CMK (cell line): ENCODE data around the gene S100A2.
A peak's percentile ranks its signal among the peaks of the same experiment; 100 is the strongest.

Source experiments
- DNase-seq: peaks from one replicate; pipeline ENCODE4 v3.0.0-alpha.2; 2010; ENCODE audit warnings: low read depth

The S100A2 gene

DNA sequence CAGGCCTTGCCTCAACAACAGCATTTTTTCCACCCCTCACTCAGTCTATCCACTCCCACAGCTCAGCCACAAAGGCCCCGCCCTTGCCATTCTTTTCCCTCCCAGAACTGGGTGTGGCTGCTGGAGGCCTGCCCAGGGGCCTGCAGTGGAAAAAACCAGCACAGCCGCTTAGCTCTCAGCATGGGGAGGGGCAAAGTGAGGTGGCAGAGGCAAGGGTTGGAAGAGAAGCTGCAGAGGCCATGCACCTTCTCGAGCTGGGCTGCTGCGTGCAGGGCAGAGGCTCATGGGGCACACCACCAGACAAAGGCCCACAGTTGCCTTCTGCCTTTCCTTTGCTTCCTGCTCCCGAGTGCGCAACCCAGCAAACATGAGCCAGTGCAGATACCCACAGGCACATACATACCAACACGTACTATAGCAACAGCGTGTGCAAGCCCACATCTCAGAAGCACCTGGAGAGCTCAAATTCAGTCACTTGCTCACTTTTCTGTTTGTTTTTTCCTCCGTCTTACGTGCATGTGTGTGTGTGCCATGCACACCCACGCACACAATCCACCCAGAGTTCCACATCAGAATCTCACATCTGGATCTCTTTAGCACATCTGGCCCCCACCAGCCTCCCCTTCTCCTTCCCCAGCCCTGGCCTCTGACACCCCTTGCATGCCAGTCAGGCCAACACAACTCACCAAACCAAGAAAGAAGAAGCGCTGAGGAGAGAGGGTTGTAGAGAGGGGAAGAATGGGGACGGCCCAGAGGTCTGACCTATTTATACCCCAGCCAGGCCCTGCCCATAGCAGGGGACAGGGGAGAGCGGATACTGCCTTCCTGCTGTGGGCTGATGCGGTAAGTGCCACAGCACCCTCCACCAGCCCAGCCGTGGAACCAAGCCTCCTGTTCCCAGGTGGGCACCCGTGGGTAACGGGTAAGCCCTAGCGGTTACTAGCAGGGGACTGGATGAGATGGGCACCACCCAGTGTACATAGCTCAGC lies 20.3 kb downstream of the S100A2 start, which contains the start of gene S100A4:
S100A4 (minus strand) TSS at position 740 of the 989 bp plus-strand sequence. CDS start 1,012 bp downstream, outside the sequence.
- peak; percentile 82 for DNase-seq

- DNase-seq = no peak
These were observed 21.1 kb downstream of the S100A2 start for GRCh38 chr1:153544453-153545066.

GRCh38 chr1:153543736-153544135 lies 21.9 kb downstream of the S100A2 start:
- DNase-seq = no peak

DNA sequence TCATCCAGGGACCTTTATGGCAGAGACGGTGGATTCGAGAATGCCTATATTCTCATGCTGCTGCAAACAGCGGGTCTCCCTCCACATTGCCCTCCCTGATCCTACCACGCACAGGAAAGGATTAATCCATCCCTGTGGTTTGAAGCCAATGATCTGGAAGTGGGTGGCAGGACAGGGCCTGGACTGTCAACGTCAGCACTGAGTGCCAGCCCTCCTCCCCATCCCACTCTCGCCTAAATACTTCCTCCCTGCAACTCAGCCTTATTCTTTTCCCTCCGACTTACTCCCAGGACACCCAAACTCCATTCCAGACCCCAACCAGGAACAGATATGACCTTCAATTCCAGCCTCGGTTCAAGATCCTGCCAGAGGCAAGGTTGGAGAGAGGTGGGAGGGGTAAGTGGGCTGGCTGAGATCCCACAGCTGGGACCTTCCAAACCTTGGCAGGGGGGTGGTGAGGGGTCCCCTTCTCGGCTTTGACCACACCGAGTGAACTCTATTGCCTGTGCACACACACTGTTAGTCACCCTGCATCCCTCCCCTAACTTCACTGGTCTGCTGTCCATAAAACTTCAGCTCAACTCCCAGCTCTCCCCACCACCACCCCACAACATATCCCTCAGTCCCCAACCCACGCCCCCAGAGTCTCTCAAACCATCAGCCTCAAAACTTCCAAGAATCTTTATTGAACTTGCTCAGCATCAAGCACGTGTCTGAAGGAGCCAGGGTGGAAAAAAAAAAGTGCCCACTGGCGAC lies 22.5 kb downstream of the S100A2 start:
- DNase-seq = no peak

DNA sequence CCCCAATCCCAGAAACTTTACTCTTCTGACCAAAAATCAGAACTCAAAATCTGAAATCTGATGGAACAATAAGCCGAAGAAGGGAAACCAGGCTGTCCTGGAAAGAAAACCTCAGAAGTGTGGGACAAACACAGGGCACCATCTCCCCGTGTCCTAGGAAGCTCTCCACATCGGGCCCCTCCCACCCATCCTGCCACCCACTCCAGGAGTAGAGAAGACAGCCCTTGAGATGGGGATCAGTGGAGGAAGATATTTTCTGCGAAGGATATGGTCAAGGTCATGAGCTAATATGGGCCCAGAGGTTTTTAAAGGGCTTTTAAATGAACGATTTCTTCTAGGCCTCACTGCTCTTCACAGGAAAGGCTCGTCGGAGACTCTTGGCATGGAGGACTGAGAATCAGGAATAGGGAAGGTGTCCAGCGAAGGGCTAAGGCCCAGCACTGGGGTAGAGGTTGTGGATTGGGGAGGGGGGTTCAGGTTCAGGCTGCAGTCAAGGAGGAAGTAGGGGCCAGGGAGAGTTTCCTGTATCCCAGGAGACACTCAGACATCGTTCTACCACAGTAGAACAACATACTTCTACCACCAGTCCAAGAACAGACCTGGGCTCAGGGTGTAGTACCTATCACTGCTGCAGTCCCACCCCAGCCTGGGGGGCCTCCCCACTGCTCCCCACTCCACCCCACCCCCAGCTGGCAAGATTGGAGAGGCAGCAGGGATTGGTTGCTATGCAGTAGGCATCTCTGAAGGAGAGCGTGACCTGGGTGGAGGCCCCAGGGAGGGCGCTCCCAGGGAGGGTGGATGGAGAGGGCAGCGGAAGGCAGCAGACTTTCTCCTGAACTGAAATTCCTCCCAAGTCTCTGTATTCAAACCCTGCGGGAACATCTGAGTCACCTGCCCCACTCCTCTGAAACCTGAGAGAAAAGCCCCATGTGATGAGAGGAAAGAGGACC lies 23.7 kb downstream of the S100A2 start:
- DNase-seq = no peak

GRCh38 chr1:153540394-153541361 lies 25.0 kb downstream of the S100A2 start, which contains the start of gene S100A5:
TSS of gene S100A5 (minus strand) at chr1:153540934. CDS start at chr1:153540191, 743 bp downstream.
- DNase-seq = no peak

DNA sequence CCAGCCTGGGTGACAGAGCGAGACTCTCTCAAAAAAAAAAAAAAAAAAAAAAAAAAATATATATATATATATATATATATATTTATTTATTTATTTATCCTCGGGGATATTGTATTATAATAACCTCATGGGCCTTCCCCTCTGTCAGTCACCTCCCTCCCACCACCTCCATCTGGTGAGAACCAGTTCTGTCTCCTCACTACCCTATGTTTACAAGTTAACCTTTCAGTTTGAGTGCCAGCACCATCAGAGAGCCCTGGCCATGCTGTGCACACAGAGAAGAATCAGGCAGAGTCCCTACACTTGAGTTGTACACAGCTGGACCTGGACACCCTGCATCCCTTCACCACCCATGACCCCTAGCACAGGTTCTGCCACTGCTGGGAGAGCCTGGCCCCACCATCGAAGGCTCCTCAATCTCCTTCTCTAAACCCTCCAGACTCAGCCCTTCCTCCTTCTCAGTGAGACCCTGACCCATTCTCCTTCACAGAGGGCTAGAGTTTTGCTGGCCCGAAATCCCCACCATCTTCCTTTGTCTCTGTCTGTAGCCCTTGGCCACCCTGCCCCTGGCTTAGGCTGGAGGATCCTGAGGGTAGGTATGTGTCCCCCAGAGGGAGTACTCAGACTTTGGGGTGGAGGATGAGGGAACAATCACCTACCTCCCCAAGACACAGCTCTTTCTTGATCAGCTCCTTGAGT lies 26.1 kb downstream of the S100A2 start:
- DNase-seq = no peak

- no peak for DNase-seq
These were observed 27.3 kb downstream of the S100A2 start for GRCh38 chr1:153538315-153538821.

- no peak for DNase-seq
These were observed 28.3 kb downstream of the S100A2 start for GRCh38 chr1:153537376-153537730.

DNA sequence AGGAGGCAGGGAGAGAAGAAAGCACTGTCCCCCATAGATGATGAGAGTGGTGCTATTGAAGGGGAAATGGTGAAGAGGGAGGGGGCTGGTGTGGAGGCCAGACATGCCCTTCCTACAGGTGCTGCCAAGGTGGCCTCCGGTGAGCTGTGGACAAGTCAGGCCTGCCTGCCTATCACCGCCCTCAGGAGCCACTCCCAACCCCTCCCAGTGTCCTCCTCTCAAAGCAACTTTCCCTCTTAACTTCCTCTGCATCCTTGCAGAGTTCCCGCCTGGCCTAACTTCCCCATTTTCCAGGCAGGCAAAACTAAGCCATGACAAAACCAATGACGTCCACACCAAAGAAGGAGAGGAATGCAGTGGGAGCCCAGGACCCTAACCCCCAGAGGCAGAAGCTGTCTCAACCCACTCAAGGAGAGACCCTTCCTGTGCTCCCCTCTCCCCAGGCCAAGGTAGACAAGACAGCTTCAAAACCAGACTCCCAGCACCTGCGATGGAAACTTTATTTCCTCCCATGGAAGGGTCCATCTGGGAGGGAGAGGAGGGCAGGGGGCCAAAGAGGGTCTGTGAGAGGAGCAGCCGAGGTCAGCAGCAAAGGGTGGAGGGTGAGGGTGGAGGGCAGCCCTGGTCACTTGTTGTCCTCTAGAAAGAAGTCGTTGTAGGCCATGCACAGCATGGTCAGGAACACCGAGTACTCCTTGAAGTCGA lies 28.8 kb downstream of the S100A2 start:
- no peak for DNase-seq

- peak; percentile 94 for DNase-seq
These were observed 29.5 kb downstream of the S100A2 start for GRCh38 chr1:153536012-153536670.

DNA sequence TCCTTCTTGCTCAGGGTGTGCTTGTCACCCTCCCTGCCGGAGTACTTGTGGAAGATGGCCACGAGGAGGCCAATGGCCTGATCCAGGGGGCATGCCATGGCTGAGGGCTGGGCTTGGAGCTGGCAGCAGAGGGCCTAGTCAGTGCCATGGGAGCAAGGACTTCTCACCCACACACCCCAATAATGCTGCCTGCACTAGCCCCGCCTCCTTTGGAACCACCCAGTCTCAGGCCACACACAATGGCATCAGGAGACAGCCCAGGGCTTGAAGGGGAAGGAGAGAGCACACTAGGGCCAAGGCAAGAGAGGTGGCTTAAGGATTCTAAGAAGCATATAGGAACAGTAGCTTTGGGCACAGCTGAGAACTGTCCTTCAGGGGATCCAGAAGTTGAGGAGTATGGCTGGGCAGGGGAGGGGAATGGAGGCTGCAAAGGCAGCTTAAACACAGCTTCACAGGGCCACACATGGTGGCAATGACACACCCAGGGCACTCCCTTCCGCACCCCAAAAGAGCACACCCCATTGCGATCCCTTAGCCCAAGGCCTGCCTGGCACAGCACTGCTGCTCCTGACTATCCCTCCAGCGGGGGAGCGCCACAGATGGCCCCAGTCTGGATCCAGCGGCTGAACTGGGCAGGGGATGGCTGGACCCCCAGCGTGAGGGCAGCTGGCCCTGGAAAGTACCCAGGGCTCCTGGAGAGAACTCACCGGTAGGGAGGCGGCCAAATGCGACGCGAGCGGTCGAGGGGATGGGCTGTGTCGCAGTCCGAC lies 30.2 kb downstream of the S100A2 start, which contains the start of gene S100A6:
S100A6 (minus strand) TSS at position 750 of the 770 bp plus-strand sequence; CDS start at position 98, 652 bp downstream.
- no peak for DNase-seq

DNA sequence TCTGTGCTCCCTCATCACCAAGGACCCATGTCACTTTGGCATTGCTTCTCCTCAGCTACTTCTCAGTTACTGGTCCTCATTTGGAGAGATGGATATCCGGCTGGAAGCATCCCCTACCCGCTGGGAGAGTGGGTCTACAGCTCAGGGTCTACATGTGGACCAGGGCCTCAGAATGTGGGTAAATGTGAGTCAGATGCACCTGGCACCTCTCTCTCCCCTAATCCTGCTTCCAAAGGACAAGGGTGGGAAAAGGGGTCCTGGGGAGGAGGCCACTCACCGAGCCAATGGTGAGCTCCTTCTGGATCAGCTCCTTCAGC lies 30.8 kb downstream of the S100A2 start:
- DNase-seq = no peak

DNA sequence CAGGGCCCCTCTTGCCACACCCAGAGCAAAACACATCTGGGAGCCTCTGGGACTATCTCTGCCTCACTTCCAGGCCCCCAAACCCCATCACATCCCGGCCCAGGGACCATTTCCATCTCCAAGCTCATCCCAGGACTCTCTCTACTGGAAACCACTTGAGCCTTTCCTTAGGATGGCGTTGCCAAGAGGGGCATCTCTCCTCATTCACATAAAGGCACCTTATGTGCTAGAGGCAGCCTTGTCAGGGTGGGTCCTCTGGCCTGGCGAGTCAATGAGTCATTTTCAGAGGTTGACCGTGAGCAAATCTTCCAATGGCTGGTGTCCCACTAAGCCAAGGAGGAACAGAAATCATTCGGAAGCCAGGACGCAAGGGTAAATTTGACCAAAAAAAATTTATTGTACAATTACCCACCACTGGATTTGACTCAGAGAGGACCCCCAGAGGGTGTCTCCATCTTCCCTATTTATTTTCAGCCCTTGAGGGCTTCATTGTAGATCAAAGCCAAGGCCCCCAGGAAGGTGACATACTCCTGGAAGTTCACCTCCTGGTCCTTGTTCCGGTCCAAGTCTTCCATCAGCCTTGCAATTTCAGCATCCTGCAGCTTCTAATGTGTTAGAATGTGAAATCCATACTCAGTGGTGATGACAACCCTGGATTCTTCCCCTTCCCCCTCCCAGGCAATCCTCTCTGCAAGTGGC lies 31.3 kb downstream of the S100A2 start:
- no peak for DNase-seq

DNA sequence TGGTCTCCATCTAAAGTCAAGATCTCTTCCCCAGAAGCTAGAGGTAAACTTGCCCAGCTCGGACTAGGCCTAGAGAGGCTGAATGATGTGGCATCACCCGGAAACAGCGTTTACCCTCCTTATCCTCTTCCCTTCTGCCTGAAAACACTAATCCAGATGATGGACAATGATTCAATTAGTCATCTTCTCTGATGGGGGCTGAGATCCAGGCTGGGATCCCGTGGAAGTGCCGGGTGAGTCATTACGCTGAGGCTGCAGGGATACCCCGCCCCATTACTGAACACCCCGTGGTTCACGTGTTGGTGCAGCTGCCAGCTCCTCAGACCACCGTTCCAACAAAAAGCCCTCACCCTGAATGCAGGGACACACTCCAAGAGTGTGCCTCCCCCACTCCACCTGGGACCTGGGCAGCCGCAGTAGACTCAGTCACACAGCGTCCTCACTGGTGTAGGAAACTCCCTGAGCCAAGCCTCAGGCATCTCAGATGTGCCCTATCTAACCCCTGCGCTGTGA lies 31.9 kb downstream of the S100A2 start:
- no peak for DNase-seq
